C1 segment of cervical spinal cord (tissue), 14 donors: ENCODE results near the gene CCDC66.

ENCODE experiments used
- DNase-seq, 14 donors: peaks; one replicate each; lab custom pipeline; 2025; lab: John Stamatoyannopoulos, UW

Gene CCDC66

GRCh38 chr3:56621681-56622080 is 64.7 kb downstream of the CCDC66 start:
- no peak for DNase-seq

GRCh38 chr3:56622381-56622780 is 65.4 kb downstream of the CCDC66 start:
- no peak for DNase-seq

DNA sequence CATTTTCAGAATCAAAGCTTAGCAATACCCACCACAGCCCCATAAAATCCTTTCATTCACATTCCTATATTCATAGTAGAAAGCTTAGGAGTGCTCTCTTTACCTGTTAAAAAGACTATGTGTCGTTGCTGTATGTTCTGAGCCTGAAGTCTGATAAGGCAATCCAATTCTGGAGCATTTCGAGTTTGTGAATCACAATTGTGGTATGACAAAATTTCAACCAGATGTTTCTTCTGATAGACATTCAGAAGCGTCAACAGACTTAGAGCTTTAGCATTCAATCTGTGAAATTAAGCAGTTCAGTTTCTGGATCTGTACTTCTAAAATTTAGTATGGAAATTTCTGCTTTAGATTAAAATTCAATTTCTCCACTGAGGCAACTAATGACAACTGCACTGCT is 67.8 kb downstream of the CCDC66 start:
- no peak for DNase-seq

DNA sequence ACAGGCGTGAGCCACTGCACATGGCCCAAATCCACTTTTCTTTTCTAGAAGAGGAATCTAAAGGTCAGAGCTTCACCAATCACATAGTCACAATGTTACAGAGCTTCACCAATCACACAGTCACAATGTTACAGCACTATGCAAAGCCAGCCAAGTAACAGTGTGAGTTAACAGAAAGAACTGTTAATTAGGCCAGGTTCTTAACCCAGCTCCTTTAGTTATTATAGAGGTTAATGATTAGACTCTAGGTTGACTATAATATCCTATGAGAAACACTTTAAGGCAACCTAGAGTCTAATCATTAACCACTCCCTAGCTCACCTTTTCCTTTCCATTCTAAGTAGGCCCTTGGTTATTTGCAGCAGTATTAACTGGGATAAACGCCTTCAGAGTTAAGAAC is 72.1 kb downstream of the CCDC66 start:
- no peak for DNase-seq

DNA sequence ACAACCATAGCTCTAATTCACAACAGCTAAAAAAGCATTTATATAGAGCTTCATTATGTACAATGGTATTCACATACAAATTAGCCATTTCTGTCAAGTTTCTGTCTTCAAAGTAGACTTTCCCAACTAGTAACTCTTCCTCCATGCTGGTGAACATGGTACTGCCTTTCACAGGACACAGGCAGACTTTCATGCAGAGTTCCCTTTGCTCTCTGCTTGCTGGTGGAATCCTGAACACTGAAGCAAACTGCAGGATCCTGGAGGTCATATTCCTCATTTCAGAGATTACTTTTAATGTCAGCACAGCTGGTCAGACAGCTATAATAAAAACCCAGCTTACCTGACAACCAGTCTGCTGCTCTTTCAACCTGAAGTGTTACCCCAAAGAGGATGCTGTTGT is 72.5 kb downstream of the CCDC66 start:
- DNase-seq: no peak

GRCh38 chr3:56630966-56631365 is 74.0 kb downstream of the CCDC66 start:
- DNase-seq: no peak

DNA sequence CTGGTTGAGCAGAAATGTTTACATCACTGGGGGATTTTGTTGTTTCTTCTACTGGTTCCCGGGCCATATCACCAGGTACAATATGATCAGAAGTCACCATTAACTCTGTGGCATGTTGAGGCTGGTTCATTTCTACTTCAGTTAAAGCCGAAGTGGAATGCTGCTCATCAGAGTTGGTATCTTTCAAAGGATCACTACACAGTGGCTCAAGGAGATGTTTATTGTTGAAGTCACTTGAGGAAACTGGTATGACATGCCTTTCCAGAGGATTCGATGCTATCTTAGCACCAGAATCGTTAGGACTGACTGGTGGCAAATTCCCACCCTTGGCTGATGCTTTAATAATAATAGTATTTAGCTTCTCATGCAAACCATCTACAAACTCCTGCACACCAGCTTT is 76.2 kb downstream of the CCDC66 start:
- no peak for DNase-seq

GRCh38 chr3:56633602-56634535 is 76.9 kb downstream of the CCDC66 start:
- DNase-seq: peak in 1 of 14 donors; percentile 15

DNA sequence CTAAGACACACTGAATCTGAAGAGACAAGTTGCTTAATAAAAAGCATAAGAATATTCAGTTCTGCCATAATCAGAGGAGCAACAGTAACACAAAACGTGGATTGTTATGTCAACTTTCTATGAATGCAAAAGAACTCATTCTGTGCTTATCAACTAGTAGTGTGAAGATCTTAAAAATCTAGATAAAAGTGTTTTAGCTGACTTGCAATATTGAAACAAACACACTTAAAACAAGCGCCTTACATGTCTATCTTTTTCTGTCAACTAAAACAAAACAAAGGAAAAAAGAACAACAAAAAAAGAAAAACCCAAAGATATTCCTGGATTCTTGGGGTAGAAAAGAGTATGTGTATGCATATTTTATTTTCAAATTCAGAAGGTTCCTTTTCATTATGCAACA is 88.4 kb downstream of the CCDC66 start:
- no peak for DNase-seq

DNA sequence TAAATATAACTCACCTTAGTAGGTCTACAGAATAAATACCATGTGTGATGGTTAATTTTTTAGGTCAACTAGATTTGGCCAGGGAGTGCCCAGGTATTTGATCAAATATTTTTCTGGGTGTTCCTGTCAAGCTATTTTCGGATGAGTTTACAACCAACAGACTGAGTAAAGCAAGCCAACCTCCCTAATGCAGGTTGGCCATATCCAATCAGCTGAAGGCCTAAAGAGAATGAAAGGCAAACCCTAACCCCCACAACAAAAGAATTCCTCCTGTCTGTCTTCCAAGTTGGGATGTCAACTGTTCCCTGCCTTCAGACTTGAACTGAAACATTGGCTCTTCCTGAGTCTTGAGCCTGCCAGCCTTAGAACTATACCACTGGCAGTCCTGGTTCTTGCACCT is 97.5 kb downstream of the CCDC66 start:
- DNase-seq: no peak

DNA sequence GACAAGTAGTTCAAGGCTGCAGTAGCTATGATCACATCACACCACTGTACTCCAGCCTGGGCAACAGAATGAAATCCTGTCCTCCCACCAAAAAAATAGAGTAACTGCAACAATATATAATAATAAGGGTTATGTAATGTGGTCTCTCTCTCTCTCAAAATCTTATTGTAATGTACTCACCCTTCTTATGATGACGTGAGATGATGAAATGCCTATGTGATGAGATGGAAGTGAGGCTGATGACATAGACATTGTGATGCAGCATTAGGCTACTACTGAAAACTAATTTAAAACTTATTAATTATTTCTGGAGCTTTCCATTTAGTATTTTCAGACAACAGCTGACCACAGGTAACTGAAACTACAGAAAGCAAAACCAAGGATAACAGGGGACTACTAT is 98.7 kb downstream of the CCDC66 start:
- no peak for DNase-seq

DNA sequence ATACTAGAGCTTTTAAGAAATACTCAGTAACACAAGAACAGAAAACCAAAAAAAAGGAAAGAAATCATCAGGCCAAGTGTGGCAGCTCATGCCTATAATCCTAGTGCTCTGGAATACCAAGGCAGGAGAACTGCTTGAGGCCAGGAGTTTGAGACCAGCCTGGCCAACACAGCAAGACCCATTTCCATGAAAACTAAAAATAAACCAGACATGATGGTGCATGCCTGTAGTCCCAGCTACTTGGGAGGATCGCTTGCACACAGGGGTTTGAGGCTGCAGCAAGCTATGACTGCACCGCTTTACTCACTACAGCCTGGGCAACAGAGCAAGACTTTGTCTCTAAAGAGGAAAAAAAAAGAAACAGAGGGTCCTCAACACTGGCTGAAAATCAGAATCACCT is 107.8 kb downstream of the CCDC66 start:
- DNase-seq: no peak

DNA sequence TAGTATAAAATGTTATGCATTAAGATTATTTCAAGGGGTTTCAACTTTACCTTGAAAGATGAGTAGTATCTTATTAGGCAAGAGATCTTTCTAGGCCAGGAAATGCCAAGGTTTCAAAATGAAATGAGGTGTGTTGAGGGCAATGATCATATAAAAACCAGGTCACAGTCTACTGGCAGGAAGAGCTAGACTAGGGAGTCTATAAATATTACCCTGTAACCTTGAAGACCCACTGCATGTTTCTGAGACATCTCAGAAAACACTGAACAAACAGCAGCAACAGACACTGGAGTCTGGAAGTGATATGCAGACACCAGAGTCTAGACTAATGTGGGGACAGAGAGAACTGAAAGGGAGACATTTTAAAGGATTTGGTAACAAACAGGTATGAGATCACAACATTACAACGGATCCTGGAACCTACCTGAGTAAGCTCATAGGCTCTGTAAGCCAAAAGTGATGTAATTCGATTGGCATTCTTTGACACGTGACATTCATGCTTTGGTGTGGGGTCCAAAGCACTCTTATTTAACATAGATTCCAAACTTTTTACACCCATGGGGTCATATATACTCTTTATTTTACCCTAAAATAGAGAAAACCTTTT is 111.1 kb downstream of the CCDC66 start:
- no peak for DNase-seq
